T-helper 2 cell treated with Interferon-gamma antibody and Interleukin-4, amounts not matched to agents 5 μg/mL and 100 μg/mL, for 36 hours (primary cell): ENCODE data around the gene SPATA2L.
"Not testable (repeated sequence)": the region's sequence is repeated elsewhere in the genome, so short reads cannot be mapped to it uniquely, and the experiment has no call there.

Experiments used
- DNase-seq: peaks from one replicate; pipeline ENCODE4 v3.0.0; 2021; ENCODE audit warnings: low spot score
- H3K27ac Mint-ChIP-seq: one replicate; pipeline ENCODE4 v1.8.0; 2021; ENCODE audit warnings: mild to moderate bottlenecking, mixed read lengths
- H3K27me3 Mint-ChIP-seq: one replicate; pipeline ENCODE4 v1.8.0; 2021; ENCODE audit warnings: low read depth, mixed read lengths
- H3K36me3 Mint-ChIP-seq: one replicate; pipeline ENCODE4 v1.8.0; 2021; ENCODE audit warnings: low read depth, mixed read lengths
- H3K4me1 Mint-ChIP-seq: one replicate; pipeline ENCODE4 v1.8.0; 2021; ENCODE audit warnings: low read depth, mixed read lengths
- H3K4me3 Mint-ChIP-seq: one replicate; pipeline ENCODE4 v1.8.0; 2022; ENCODE audit warnings: mild to moderate bottlenecking, moderate library complexity, mixed read lengths
- H3K9me3 Mint-ChIP-seq: one replicate; pipeline ENCODE4 v1.8.0; 2021; ENCODE audit warnings: mixed read lengths

Gene SPATA2L

DNA sequence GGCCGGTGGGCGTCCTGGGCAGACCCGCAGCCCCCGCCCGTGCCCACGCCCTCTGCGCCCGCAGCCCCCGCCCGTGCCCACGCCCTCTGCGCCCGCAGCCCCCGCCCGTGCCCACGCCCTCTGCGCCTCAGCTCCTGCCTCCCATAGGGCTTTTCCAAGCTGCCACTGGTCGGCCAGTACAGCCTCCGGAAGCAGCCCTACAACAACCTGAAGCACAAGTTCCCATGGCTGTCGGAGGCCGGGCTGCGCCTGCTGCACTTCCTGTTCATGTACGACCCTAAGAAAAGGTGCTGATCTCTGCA, 6.8 kb downstream of the SPATA2L start:
- H3K27me3 Mint-ChIP-seq, H3K9me3 Mint-ChIP-seq, DNase-seq, H3K27ac Mint-ChIP-seq, H3K4me1 Mint-ChIP-seq, H3K4me3 Mint-ChIP-seq: not testable (repeated sequence)
- H3K36me3 Mint-ChIP-seq = peaks cover 22% of the 10 kb centered on the region

DNA sequence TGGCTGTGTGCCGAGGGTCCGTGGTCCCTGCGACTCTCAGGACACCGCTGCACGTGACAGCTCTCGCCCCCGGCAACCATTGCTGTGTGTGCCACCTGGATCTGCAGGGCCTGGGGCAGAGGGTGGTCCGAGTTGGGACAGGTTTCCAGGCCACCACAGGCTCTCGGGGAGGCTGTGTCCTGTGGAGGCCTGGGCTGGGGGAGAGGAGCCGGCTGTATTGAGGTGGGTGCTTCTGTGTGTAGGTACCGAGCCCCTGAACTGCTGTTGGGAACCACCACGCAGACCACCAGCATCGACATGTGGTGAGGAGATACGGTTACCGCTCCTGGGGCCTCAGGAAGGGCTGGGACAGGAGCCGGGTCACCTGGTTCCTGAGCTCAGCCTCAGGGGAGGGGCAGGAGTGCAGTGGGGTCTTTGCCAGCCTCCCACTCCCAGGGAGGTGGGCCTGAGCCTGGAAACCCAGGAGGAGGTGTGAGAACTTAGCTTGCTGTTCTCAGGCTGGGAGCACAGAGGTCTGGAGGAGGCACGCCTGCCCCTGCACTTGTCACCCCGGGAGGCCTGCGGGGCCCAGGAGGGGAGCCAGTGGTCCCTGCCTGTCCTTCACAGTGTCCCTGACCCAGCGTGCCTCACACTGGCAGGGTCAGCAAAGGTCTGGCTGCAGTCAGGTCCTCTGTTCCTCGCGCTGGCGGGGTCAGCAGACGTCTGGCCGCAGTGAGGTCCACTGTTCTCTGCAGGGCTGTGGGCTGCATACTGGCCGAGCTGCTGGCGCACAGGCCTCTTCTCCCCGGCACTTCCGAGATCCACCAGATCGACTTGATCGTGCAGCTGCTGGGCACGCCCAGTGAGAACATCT, 7.3 kb downstream of the SPATA2L start:
- H3K4me1 Mint-ChIP-seq = peaks cover 4% of the 10 kb centered on the region
- H3K27me3 Mint-ChIP-seq = no peaks in the 10 kb centered on the region
- no peak for DNase-seq
- no peaks in the 10 kb centered on the region for H3K9me3 Mint-ChIP-seq
- H3K4me3 Mint-ChIP-seq = no peak overlapping the region
- H3K27ac Mint-ChIP-seq = no peak overlapping the region
- peaks cover 22% of the 10 kb centered on the region for H3K36me3 Mint-ChIP-seq

DNA sequence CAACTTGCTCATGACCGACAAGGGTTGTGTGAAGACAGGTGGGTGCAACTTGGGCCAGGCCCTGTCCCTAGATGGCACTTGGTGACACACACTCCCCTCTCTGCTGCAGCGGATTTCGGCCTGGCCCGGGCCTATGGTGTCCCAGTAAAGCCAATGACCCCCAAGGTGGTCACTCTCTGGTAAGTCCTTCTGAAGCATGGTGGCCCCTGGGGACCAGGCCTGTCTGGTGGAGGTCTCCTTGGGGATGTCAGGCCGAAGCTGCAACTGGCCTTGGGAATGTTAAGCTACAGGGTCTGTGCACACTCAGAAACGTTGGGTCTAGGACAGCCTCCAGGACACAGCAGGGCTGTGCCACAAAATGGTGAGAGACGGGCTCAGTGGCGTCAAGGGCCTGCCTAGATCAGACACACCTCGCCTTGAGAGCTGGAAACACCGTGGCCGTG, 8.2 kb downstream of the SPATA2L start:
- H3K4me1 Mint-ChIP-seq = peaks cover 4% of the 10 kb centered on the region
- no peak for DNase-seq
- peaks cover 22% of the 10 kb centered on the region for H3K36me3 Mint-ChIP-seq
- no peak overlapping the region for H3K27ac Mint-ChIP-seq
- no peaks in the 10 kb centered on the region for H3K27me3 Mint-ChIP-seq
- no peak overlapping the region for H3K4me3 Mint-ChIP-seq
- H3K9me3 Mint-ChIP-seq = no peaks in the 10 kb centered on the region

GRCh38 chr16:89691986-89692569, 9.4 kb downstream of the SPATA2L start:
- Mint-ChIP-seq H3K4me3 (no peak overlapping the region), H3K36me3 (peaks cover 26% of the 10 kb centered on the region), H3K27me3 (no peaks in the 10 kb centered on the region), H3K27ac (no peak overlapping the region), H3K9me3 (no peaks in the 10 kb centered on the region), H3K4me1 (peaks cover 10% of the 10 kb centered on the region)
- DNase-seq = no peak

DNA sequence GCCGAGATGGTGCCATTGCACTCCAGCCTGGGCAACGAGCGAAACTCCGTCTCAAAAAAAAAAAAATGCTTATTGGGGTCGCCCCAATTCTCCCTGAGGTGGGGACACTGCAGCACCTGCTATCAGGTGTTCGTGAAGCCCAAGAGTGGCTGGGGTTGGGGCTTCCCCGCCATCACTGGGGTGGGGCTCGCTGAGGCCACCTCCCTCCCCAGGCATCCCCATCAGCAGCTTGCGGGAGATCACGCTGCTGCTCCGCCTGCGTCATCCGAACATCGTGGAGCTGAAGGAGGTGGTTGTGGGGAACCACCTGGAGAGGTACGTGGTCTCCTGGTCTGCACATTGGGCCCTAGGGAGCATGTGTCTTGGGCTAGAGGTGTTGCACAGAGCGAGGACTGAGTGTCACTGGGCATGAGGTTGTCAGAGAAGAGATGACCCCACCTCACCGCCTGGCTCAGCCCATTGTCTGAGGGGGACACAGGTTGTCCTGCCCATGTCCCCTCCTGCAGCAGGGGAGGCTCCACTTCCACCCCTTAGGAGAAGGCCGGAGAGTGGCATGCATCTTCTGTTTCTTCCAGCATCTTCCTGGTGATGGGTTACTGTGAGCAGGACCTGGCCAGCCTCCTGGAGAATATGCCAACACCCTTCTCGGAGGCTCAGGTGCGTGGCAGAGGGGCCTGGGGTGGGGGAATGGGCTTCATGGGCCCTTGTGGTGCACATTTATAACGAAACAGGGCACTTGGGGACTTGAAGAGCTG, 10.1 kb downstream of the SPATA2L start:
- no peak for DNase-seq
- Mint-ChIP-seq H3K27me3 (no peaks in the 10 kb centered on the region), H3K27ac (no peak overlapping the region), H3K4me3 (no peak overlapping the region), H3K36me3 (peaks cover 27% of the 10 kb centered on the region), H3K9me3 (no peaks in the 10 kb centered on the region), H3K4me1 (peaks cover 8% of the 10 kb centered on the region)

DNA sequence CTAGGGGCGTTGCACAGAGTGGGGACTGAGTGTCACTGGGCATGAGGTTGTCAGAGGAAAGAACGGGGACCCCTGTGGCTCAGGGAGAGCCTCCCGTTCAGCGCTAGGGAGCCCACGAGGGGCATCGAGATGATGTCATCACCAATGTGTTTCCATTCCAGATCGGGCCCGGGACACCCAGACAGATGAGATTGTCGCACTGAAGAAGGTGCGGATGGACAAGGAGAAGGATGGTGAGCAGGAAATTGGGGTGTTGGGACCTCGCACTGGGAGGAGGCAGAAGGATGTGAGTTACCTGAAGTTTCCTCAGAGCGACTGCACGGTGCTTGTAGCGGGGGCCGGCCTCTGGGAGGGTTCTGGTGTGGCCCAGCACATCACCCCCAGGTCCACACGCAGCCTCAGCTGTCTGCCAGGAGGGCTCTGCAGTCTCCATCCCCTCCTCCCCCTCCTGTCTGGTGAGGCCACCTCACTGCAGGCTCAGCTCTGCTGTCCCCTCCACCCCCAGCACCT, 11.1 kb downstream of the SPATA2L start:
- Mint-ChIP-seq H3K27ac (no peak overlapping the region), H3K4me1 (peaks cover 9% of the 10 kb centered on the region), H3K27me3 (no peaks in the 10 kb centered on the region), H3K36me3 (peaks cover 33% of the 10 kb centered on the region), H3K9me3 (no peaks in the 10 kb centered on the region), H3K4me3 (no peak overlapping the region)
- no peak for DNase-seq

DNA sequence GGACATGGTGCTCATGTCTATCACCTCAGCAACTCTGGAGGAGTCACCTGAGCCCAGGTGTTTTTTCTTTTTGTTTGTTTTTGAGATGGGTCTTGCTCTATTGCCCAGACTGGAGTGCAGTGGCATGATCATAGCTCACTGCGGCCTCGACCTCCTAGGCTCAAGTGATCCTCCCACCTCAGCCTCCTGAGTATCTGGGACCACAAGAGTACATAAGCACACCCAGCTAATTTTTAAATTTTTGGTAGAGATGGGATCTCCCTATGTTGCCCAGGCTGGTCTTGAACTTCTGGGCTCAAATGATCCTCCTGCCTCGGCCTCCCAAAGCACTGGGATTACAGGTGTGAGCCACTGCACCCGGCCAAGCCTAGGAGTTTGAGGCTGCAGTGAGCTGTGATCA, 11.9 kb downstream of the SPATA2L start:
- H3K36me3 Mint-ChIP-seq = peaks cover 35% of the 10 kb centered on the region
- H3K4me1 Mint-ChIP-seq, H3K27me3 Mint-ChIP-seq, H3K9me3 Mint-ChIP-seq, H3K27ac Mint-ChIP-seq, DNase-seq, H3K4me3 Mint-ChIP-seq: not testable (repeated sequence)

- Mint-ChIP-seq H3K9me3 (no peaks in the 10 kb centered on the region), H3K4me1 (peaks cover 9% of the 10 kb centered on the region), H3K27me3 (no peaks in the 10 kb centered on the region), H3K27ac (no peak overlapping the region), H3K4me3 (no peak overlapping the region), H3K36me3 (peaks cover 37% of the 10 kb centered on the region)
- no peak for DNase-seq
These were observed 12.4 kb downstream of the SPATA2L start for GRCh38 chr16:89689142-89689541.

DNA sequence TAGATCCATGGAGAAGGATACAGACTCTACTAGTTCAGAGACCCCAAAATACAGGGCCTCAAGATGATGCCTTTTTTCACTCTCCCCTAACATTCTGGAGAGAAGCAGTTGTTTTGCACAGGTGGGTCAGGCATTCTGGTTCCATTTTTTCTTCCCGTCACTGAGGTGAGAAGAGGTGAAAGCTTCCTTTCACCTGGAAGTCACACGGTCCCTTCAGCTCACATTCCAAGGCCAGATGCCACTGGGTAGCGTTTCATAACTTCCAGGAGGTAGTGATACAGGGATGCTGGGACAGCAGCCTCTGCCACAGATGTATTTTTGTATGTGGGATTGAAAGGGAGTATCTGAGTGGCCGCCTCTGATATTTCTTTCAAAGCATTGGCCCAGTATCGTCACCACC, 13.1 kb downstream of the SPATA2L start:
- Mint-ChIP-seq H3K36me3 (peaks cover 34% of the 10 kb centered on the region), H3K4me1 (peaks cover 9% of the 10 kb centered on the region), H3K9me3 (no peaks in the 10 kb centered on the region), H3K27ac (no peak overlapping the region), H3K27me3 (no peaks in the 10 kb centered on the region), H3K4me3 (peak overlapping the region; percentile 29)
- DNase-seq = no peak

DNA sequence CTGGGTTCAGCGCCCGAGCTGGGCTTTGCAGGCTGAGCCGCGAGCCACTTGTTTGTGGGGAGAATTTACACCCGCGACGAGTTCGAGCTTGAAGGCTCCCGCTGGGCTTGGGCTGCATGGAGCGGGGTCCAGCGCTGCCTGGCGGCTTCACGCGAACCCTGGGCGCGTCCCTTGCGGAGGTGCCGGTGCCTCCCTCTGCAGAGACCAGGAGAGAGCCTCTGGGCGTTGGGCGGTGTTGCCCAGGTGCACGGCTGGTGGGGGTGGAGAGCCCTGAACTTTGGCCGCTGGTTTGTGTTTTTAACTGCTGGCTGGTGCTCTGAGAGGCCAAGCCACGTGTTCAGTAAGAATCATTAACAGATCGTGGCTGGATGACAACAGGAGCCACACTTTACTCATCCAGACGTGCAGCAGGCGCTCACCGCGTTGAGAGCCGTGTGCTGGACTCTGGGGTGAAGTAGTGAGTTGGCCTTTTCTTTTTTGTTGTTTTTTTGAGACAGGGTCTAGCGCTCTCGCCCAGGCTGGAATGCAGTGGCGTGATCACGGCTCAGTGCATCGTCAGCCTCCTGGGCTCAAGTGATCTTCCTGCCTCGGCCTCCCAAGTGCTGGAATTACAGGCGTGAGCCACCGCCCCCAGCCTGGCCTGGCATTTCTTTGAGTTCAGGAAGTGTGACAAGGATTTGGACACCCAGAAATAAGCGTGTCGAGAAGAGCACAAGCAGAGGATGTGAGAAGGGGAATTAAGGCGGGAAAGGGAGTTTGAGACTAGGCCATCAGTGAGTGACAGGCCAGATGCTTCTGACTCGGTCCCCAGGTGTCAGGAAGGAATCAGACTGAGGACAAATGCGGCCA, 14.2 kb downstream of the SPATA2L start:
- Mint-ChIP-seq H3K4me3 (peak overlapping the region; percentile 88), H3K27me3 (no peaks in the 10 kb centered on the region), H3K4me1 (peaks cover 9% of the 10 kb centered on the region), H3K27ac (peak overlapping the region; percentile 72), H3K9me3 (no peaks in the 10 kb centered on the region), H3K36me3 (peaks cover 31% of the 10 kb centered on the region)
- no peak for DNase-seq

DNA sequence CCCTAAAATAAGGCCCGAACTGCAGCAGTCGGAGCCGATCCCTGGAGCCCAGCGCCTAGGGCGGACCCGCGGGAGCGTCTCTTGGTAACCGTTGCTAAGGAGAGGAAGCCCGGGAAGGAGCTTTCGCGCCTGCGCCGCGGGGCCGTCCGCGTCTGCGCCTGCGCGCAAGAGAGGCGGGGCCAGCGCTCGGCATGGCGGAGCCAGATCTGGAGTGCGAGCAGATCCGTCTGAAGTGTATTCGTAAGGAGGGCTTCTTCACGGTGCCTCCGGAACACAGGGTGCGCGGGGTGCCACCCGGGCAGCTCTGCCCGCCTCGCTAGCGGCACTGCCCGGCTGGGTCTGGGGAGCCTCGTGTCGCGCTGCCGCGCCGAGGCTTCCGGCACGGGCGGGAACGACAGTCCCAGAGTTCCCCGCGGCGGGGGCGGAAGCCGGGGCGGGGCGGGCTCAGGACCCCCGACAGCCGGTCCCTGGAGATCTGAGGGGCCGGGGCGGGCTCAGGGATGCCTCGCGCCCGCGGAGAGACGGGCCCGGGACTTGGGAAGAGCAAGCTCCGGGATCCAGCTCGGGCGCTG, 14.9 kb downstream of the SPATA2L start, which contains the start of gene CDK10:
Gene CDK10 (plus strand): TSS at position 170 of the 572 bp plus-strand sequence. CDS start 22 bp downstream, at position 192.
- Mint-ChIP-seq H3K27ac (peak within 1 kb of the TSS; percentile 92), H3K27me3 (no peaks in the 10 kb centered on the region), H3K36me3 (peaks cover 31% of the 10 kb centered on the region), H3K4me1 (peaks cover 9% of the 10 kb centered on the region), H3K9me3 (no peaks in the 10 kb centered on the region), H3K4me3 (peak within 1 kb of the TSS; percentile 95)
- DNase-seq = peak; percentile 93

GRCh38 chr16:89685916-89686315, 15.6 kb downstream of the SPATA2L start:
- no peaks in the 10 kb centered on the region for H3K27me3 Mint-ChIP-seq
- no peak for DNase-seq
- no peaks in the 10 kb centered on the region for H3K9me3 Mint-ChIP-seq
- H3K27ac Mint-ChIP-seq = no peak overlapping the region
- H3K4me1 Mint-ChIP-seq = peaks cover 9% of the 10 kb centered on the region
- H3K4me3 Mint-ChIP-seq = peak overlapping the region; percentile 44
- peaks cover 29% of the 10 kb centered on the region for H3K36me3 Mint-ChIP-seq

- no peak for DNase-seq
- Mint-ChIP-seq H3K4me3 (no peak overlapping the region), H3K27me3 (no peaks in the 10 kb centered on the region)
These were observed 23.2 kb downstream of the SPATA2L start for GRCh38 chr16:89678258-89678657.

More at GRCh38 chr16:89678258-89678657, 23.2 kb downstream of the SPATA2L start:
- Mint-ChIP-seq H3K36me3 (peaks cover 5% of the 10 kb centered on the region), H3K9me3 (no peaks in the 10 kb centered on the region), H3K4me1 (no peaks in the 10 kb centered on the region), H3K27ac (no peak overlapping the region)
